Measurements from ENCODE around the gene PRR20A.

- TF ChIP-seq RAD21 (IDR thresholded peaks at IDR 0.05) = no peak
- TF ChIP-seq REST (IDR thresholded peaks at IDR 0.05) = no peak
- no peak for TF ChIP-seq CTCF (IDR thresholded peaks at IDR 0.05; ENCODE audit: low read depth, low read length, missing input control)
These were observed 25.8 kb upstream of the PRR20A start for GRCh38 chr13:57114945-57115344.

Data from liver (tissue), 3 donors.